DMS114 treated with DMSO at 0.1 percent for 48 hours (cell line): ENCODE results near the gene KIFC1.

ENCODE experiments used
- DNase-seq: peaks from one replicate; lab custom pipeline; 2025; ENCODE audit not compliant: unreplicated experiment; lab: John Stamatoyannopoulos, UW

Gene KIFC1

GRCh38 chr6:33439956-33440648 is 48.5 kb downstream of the KIFC1 start:
- DNase-seq = no peak

DNA sequence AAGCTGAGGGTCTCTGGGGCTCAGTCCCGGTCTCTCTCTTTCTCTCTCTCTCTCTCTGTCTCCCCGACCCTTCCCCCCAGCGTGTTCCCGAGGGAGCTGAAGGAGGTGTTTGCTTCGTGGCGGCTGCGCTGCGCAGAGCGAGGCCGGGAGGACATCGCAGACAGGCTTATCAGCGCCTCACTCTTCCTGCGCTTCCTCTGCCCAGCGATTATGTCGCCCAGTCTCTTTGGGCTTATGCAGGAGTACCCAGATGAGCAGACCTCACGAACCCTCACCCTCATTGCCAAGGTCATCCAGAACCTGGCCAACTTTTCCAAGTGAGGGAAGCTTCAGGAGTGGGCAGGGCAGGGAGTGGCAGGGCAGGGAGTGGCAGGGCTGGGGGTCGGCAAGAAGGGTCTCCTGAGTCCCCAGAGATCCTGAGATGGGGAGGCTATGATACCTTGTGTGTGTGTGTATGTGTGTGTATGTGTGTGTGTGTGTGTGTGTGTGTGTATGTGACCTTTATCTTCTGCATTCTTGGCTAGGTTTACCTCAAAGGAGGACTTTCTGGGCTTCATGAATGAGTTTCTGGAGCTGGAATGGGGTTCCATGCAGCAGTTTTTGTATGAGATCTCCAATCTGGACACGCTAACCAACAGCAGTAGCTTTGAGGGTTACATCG is 49.2 kb downstream of the KIFC1 start:
- DNase-seq = no peak

DNA sequence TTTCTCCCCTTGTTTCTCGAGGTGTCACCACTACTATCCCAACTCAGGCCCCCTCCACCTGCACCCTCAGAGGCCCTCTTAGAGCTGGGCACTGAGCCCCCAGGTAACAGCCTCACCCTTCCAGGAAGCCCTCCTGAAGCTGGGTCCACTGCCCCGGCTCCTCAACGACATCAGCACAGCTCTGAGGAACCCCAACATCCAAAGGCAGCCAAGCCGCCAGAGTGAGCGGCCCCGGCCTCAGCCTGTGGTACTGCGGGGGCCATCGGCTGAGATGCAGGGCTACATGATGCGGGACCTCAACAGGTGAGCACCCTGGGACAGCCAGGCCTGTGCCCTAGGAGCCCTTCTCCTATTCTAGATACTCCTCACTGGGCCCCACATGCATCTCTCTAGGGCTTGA is 49.8 kb downstream of the KIFC1 start:
- DNase-seq = no peak

DNA sequence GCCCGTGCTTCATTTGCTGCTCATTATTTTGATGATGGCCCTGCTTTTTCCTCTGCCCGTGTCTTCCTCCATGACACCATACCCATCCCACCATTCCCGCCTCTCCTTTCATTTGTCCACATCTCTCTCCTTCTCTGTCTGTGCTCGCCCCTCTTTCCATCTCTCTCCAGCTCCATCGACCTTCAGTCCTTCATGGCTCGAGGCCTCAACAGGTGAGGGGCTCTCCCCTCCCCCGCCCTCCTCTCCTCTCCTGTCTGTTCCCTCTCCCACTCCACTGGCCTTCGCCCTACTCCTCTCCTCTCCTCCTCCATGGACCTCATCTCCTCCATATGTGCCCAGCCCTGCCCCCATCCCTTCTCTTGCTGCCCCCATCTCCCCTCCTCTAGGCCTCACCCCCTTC is 50.7 kb downstream of the KIFC1 start:
- DNase-seq = no peak

DNA sequence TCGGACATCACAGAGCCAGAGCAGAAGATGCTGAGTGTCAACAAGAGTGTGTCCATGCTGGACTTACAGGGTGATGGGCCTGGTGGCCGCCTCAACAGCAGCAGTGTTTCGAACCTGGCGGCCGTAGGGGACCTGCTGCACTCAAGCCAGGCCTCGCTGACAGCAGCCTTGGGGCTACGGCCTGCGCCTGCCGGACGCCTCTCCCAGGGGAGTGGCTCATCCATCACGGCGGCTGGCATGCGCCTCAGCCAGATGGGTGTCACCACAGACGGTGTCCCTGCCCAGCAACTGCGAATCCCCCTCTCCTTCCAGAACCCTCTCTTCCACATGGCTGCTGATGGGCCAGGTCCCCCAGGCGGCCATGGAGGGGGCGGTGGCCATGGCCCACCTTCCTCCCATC is 51.4 kb downstream of the KIFC1 start:
- DNase-seq = no peak

GRCh38 chr6:33443619-33444504 is 52.2 kb downstream of the KIFC1 start:
- DNase-seq = no peak

- DNase-seq = no peak
Observed at GRCh38 chr6:33445119-33445603, 53.5 kb downstream of the KIFC1 start.

DNA sequence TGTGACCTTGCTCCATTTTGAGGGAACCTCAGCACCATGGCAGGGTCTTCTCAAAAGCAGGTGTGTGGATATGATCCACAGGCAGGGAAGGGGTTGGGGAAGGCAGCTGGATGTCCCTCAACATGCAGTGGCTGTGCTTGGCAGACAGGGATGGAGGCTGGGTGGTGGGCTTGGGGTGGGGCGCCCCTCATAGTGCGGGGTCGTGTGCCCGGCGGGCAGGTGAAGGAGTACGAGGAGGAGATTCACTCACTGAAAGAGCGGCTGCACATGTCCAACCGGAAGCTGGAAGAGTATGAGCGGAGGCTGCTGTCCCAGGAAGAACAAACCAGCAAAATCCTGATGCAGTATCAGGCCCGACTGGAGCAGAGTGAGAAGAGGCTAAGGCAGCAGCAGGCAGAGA is 54.7 kb downstream of the KIFC1 start:
- no peak for DNase-seq

GRCh38 chr6:33450434-33450833 is 58.8 kb downstream of the KIFC1 start:
- no peak for DNase-seq

- DNase-seq = no peak
Observed at GRCh38 chr6:33451606-33452005, 60.0 kb downstream of the KIFC1 start.

DNA sequence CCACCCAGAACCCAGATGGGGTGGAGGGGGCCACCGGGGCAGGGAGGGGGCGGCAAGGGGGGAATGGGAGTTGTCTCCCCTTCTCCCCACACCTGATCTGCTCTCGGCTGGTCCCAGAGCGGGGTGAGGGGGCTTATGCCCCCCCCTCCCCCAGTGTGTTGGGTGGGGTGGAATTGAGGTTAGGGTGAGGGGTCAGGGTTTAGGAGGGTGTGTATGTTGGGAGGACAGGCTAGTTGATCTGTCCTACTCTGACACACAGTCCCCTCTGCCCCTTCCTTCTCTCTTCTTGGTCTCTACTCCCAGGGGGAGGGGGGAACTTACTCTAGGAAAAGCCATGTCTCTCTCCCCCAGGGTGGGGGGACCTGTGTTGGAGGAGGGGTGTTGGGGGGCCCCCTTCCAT is 60.9 kb downstream of the KIFC1 start:
- no peak for DNase-seq

GRCh38 chr6:33453393-33454008 is 61.9 kb downstream of the KIFC1 start:
- no peak for DNase-seq

DNA sequence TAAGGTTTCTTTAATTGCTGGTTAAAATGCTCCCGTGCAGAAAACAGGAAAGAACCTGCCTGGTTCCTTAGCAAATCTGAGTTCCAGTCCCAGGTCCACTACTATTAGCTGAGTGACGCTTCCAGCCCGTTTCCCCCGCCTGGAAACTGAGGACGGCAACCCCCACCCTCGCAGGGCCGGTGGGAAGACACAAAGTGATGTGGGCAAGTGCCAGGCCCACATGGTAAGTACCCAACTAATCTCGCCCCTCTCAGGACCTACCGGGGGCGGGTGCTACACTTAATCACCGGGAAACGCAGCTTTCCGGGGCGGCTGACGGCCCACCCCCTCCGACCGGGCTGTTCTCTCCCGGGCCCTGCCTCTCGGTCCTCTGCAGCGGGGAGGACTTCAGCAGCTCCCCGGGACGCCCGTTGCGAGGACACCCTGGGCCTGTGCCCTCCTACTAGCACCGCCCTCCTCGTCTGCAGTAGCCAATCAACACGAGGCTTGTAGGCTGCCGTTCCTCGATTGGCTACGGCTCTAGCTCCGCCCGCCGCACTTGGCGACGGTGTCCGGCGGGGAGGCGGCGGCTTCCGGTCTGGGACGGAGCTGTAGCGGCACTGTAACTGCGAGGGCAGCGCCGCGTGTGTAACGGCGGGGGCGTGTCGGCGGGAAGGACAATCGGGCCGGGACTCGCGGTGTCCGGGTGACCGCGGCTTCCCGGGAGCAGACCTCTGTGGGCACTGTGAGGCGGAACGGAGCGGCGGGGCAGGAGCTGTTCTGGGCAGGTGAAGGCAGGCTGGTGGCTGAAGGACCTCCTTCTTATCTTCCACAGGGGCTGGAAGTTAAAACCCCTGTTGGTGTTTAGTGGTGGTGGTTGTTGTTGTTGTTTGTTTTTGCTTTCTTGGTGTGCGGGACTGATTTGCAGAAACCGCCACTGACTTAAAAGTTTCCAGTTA is 62.7 kb downstream of the KIFC1 start, which contains the start of gene ZBTB9:
Gene ZBTB9, plus strand, starts transcription at position 568 of the 938 bp plus-strand sequence. CDS start 525 bp downstream, outside the sequence.
- peak; percentile 97 for DNase-seq

DNA sequence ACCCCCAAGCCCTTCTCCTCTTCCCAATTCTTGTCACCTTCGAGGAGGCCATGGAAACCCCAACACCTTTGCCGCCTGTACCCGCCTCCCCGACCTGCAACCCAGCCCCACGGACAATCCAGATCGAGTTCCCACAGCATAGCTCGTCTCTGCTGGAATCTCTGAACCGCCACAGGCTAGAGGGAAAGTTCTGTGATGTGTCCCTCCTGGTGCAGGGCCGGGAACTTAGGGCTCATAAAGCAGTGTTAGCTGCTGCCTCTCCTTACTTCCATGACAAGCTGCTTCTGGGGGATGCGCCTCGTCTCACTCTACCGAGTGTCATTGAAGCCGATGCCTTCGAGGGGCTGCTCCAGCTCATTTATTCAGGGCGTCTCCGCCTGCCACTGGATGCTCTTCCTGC is 63.4 kb downstream of the KIFC1 start:
- DNase-seq = no peak

DNA sequence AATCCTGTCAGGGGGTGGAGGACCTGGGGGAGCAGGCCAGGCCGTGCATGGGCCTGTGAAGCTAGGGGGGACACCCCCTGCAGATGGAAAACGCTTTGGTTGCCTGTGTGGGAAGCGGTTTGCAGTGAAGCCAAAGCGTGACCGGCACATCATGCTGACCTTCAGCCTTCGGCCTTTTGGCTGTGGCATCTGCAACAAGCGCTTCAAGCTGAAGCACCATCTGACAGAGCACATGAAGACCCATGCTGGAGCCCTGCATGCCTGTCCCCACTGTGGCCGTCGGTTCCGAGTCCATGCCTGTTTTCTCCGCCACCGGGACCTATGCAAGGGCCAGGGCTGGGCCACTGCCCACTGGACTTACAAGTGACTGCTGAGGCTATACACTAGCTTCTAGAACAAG is 64.5 kb downstream of the KIFC1 start:
- no peak for DNase-seq

GRCh38 chr6:33458676-33459075 is 67.1 kb downstream of the KIFC1 start:
- no peak for DNase-seq

GRCh38 chr6:33459226-33459625 is 67.6 kb downstream of the KIFC1 start:
- no peak for DNase-seq
